Ovary (tissue), 9 donors: ENCODE data around the gene CFDP1. TPM values are rescaled to one million over a fixed set of nuclear protein-coding genes. Genes with fewer than 3 reads are reported as not detected.
A peak's percentile ranks its signal among the peaks of the same experiment; 100 is the strongest.

ENCODE experiments used
- DNase-seq, 5 donors: peaks; one replicate each; pipeline ENCODE4 v3.0.0-alpha.2; 2019 to 2020
- H3K27ac ChIP-seq, 2 donors: fragments of 200-600 bp; one replicate each; pipeline versions ENCODE4 v1.5.1 to v1.8.0; 2019 to 2022
- H3K27me3 ChIP-seq: fragments of 200-600 bp; one replicate; pipeline ENCODE4 v1.8.0; 2022
- H3K36me3 ChIP-seq: fragments of 200-600 bp; sonication (generic); one replicate; pipeline ENCODE4 v1.5.1; 2019
- H3K4me1 ChIP-seq: one replicate; pipeline ENCODE4 v1.8.1; 2013; ENCODE audit warnings: mild to moderate bottlenecking, moderate library complexity; ENCODE audit not compliant: insufficient read depth
- H3K4me3 ChIP-seq: fragments of 200-600 bp; sonication (generic); one replicate; pipeline ENCODE4 v1.5.1; 2017
- H3K9me3 ChIP-seq, 2 donors: fragments of 200-600 bp in 1 of 2; sonication (generic) in 1 of 2; one replicate each; pipeline versions ENCODE4 v1.5.1 to v1.8.1; 2013 to 2019; ENCODE audit warnings: mild to moderate bottlenecking in 1 of 2, moderate library complexity in 1 of 2
- EP300 ChIP-seq: sonication (generic); formaldehyde crosslinking; IDR thresholded peaks from one replicate; pipeline ENCODE4 v1.6.1; 2017; ENCODE audit warnings: antibody characterized with exemption
- POLR2A ChIP-seq: fragments of 450-650 bp; IDR thresholded peaks from one replicate; pipeline ENCODE4 v1.6.1; 2017; ENCODE audit warnings: antibody characterized with exemption, mild to moderate bottlenecking, moderate library complexity
- WGBS, 3 donors: extraction: QIAGEN DNeasy Blood & Tissue Kit in 1 of 3; methylation state at CpG; one replicate each; pipeline versions ENCODE4 v1.1.5 to v1.1.7; 2013 to 2017; 5-methylcytosine and 5-hydroxymethylcytosine counted together
- intact Hi-C, 4 donors: fragments of 100-400 bp; cut with DNase I; formaldehyde crosslinking; loops; one replicate each; pipeline versions ENCODE4 v1.11.0 to v1.15.1; 2022 to 2023
- polyA plus RNA-seq, 2 donors: library from polyadenylated mRNA; stranded (reverse); fragments of 200-250 nt in 1 of 2; fragments of 350-450 nt in 1 of 2; fragmentation: Illumina TruSeq in 1 of 2; extraction: RNeasy Lipid Tissue Mini Kit (QIAGEN cat#74804) in 1 of 2; gene quantifications; one replicate each; pipeline ENCODE4 v1.2.3, GENCODE V29; 2013 to 2014
- total RNA-seq, 7 donors: library from RNA; depleted of rRNA in 2 of 7; stranded (reverse); fragments of >200 nt in 2 of 7; fragmentation: NEBNext Ultra II Directional in 3 of 7; extraction: Animal tissue kit (Norgen Biotek cat#: 25700) in 3 of 7; gene quantifications; one replicate each; pipeline versions ENCODE4 v1.1.0 to v1.2.4, GENCODE V29; 2016 to 2023
- TF ChIP-seq, protein P1 (sequence below), 3 donors: fragments of 450-650 bp in 2 of 3; fragments of 200-600 bp in 1 of 3; IDR thresholded peaks; one replicate each; pipeline versions ENCODE4 v1.5.1 to v1.8.0; 2016 to 2022; ENCODE audit warnings: antibody characterized with exemption in 3 of 3, mild to moderate bottlenecking in 1 of 3
- donor health status: DM: no; HTN: no; CAD: no; lungs with moderate emphysema.
- donor health status: DM: no; HTN: no; CAD: no.
- donor health status: Bipolar disorder and iron deficiency.
- donor health status: DM: yes; HTN: yes; CAD: no.
- donor health status: DM: no; HTN: no; CAD: no.
- donor health status: DM: yes; HTN: yes; CAD: no.

The CFDP1 gene
- total and polyA plus RNA-seq, 9 donors: 67.0 to 173 (median 73.0) TPM

DNA sequence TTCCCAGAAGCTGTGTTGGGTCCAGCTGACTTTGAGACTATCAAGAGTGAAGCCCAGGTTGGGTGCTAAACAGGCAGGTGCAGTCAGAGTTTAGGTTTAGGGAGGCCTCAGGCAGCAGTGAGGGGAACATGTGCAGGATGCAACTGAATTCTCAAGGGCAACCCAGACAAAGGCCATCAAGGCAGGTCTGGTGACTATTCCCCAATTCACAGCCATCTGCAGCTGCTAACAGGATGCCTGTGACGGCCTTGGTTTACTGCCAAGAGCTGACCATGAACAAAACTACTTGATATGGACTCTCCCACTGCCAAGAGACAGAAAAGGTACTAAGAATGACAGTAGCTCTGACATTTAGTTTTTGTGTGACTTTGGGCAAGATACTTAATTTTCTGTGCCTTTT, 136.7 kb downstream of the CFDP1 start:
- H3K36me3 ChIP-seq: no peaks in the 10 kb centered on the region

DNA sequence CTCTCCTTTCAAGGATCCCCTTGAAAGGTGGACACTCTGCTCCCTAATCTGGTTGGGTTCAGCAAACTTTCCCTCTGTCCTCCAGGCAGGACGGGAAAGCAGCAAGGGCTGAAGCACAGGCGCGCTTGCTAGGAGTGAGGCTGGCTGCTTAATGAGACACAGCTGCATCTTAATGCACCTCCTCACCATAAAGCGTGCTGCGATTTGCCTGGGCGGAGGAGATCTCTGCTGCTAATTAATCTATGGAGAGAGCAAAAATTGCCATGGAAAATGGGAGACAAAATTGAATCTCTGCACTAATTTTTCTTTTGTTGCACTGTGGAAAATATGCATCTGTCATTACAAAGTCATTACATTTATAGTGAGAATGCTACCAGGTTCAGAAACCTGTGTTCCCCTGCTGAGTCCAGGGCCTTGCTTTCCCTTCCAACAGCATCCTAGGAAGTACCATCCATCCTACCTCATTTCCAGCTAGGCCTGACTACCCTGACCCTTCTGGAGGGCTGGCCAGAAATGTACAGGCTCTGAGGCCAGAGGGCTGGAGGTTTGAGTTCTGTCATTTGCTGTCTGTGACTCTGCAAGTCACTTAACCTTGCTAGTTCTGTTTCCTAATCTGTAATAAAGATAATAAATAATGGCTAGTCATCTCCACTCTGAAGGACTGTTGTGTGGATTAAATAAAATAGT, 138.4 kb downstream of the CFDP1 start:
- no peaks in the 10 kb centered on the region for H3K27me3 ChIP-seq
- no peak for DNase-seq
- H3K27ac ChIP-seq: no peak overlapping the region
- intact Hi-C loops: no loop called here
- no peaks in the 10 kb centered on the region for H3K9me3 ChIP-seq
- H3K4me3 ChIP-seq: no peak overlapping the region
- WGBS, 3 donors: 91 to 95% (median 94%) methylated on average over 6 of the region's 6 CpGs
- no peak for TF ChIP-seq POLR2A
- TF ChIP-seq, protein P1, sequence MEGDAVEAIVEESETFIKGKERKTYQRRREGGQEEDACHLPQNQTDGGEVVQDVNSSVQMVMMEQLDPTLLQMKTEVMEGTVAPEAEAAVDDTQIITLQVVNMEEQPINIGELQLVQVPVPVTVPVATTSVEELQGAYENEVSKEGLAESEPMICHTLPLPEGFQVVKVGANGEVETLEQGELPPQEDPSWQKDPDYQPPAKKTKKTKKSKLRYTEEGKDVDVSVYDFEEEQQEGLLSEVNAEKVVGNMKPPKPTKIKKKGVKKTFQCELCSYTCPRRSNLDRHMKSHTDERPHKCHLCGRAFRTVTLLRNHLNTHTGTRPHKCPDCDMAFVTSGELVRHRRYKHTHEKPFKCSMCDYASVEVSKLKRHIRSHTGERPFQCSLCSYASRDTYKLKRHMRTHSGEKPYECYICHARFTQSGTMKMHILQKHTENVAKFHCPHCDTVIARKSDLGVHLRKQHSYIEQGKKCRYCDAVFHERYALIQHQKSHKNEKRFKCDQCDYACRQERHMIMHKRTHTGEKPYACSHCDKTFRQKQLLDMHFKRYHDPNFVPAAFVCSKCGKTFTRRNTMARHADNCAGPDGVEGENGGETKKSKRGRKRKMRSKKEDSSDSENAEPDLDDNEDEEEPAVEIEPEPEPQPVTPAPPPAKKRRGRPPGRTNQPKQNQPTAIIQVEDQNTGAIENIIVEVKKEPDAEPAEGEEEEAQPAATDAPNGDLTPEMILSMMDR (IDR thresholded peaks at IDR 0.05): no peak
- no peak for TF ChIP-seq EP300
- H3K4me1 ChIP-seq: peaks cover 6% of the 10 kb centered on the region
- H3K36me3 ChIP-seq: no peaks in the 10 kb centered on the region

More for the DNA sequence above, 136.7 kb downstream of the CFDP1 start:
- 15 to 36% (median 19%) methylated on average over 1 of the region's 1 CpG for WGBS, 3 donors
- Histone ChIP-seq H3K27ac (no peak overlapping the region), H3K4me1 (peaks cover 6% of the 10 kb centered on the region), H3K9me3 (no peaks in the 10 kb centered on the region), H3K27me3 (no peaks in the 10 kb centered on the region), H3K4me3 (no peak overlapping the region)
- DNase-seq: peak in 3 of 5 donors; percentile 46 to 58 (median 55)
- no peak for TF ChIP-seq POLR2A
- TF ChIP-seq EP300: no peak
- TF ChIP-seq, protein P1 (IDR thresholded peaks at IDR 0.05): no peak
- intact Hi-C loops: no loop called here

DNA sequence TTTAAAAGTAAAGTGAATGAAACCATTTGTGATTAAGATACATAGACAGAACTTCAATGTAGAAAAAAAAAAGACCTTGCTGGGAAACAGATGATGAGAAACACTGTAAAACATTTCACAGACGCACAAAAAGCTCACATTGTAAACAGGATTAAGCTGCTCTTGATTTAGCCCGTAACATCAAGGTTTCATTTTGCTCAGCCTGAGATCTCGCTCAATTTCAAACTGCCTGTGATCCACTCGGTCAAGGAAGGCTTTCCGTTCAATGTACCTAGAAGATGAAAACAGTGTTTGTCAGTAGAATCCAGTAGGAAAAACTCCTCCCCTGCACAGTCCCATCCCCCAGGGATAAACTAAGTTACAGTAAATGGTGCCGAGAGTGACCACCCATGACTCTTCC, 139.5 kb downstream of the CFDP1 start:
- no peak for TF ChIP-seq EP300
- TF ChIP-seq POLR2A: no peak
- TF ChIP-seq, protein P1 (IDR thresholded peaks at IDR 0.05): no peak
- H3K36me3 ChIP-seq: no peaks in the 10 kb centered on the region
- H3K27ac ChIP-seq: no peak overlapping the region
- H3K27me3 ChIP-seq: no peaks in the 10 kb centered on the region
- DNase-seq: no peak
- WGBS, 3 donors: 41 to 80% (median 71%) methylated on average over 6 of the region's 6 CpGs
- intact Hi-C loops: no loop called here
- H3K4me3 ChIP-seq: no peak overlapping the region
- H3K4me1 ChIP-seq: peaks cover 6% of the 10 kb centered on the region
- no peaks in the 10 kb centered on the region for H3K9me3 ChIP-seq

DNA sequence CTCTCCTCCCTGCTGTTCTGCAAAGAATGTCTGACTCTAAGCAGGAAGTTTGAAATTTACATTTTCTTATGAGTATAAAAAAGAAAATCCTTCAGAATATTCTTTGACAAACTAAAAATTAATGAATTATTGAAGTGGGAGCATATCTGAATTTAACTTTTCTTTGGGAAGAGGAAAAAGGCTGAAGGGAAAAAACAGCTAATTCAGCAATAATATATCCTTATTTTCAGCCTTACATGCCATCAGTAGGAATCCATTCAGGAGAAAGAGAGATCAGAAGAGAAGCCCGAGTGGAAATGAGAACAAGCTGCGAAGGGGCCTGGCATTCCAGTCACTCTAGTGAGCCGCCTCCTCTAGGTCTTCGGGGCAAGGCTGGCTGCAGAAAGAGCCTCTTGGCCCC, 140.1 kb downstream of the CFDP1 start:
- WGBS, 3 donors: 72 to 93% (median 92%) methylated on average over 4 of the region's 4 CpGs
- no peak overlapping the region for H3K4me3 ChIP-seq
- peaks cover 6% of the 10 kb centered on the region for H3K4me1 ChIP-seq
- H3K27me3 ChIP-seq: no peaks in the 10 kb centered on the region
- TF ChIP-seq POLR2A (no peak), EP300 (no peak)
- TF ChIP-seq, protein P1 (IDR thresholded peaks at IDR 0.05): no peak
- intact Hi-C loops: no loop called here
- H3K36me3 ChIP-seq: no peaks in the 10 kb centered on the region
- H3K9me3 ChIP-seq: no peaks in the 10 kb centered on the region
- no peak for DNase-seq
- H3K27ac ChIP-seq: no peak overlapping the region
